Measurements from ENCODE around the gene DBN1. TPM values are rescaled to one million over a fixed set of nuclear protein-coding genes. Genes with fewer than 3 reads are reported as not detected.

DBN1 gene
- total and polyA plus RNA-seq, 2 of the 8 experiments (the other 6 are each of a cell fraction or from before 2014, with no cell fraction given) = 168 to 333 TPM

DNA sequence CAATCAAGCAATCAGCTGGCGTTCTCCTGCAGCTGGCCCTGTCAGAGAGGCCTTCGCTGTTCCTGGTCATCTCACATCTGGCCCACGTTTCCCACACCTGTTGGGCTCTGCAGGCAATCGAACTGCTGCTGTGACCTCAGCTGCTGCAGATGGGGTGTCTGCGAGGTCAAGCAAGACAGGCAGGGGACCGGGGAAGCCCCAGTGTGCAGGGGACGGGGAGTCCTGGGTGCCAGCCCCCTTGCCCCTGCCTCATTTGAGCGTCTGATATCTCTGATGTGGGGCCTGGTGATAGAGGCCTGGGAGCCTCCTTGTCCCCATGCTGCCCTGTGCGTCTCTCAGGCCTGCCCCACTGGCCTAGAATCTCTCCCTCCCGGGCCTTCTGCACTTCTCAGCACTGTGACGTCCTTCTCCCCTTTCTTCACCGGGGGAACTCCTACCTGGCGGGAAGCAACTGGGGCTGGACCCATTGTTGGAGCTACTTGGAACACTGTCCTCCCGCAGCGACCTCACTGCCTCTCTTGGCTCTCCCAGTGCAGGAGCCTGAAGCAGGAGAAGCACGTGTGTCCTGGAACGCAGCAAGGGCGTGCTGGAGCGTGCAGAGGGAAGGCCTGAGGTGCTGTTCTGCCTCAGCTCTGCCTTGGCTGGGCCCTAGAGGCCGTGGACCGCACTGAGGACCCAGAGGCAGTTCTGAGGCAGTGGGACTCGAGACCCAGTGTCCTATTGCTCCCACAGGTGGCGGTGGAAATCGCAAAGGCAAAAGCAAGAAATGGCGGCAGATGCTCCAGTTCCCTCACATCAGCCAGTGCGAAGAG, 43.1 kb downstream of the DBN1 start (continued):
- TF ChIP-seq CREB1 (IDR thresholded peaks at IDR 0.05) (no peak), MAX (IDR thresholded peaks at IDR 0.05) (no peak)
